ENCODE measurements around the gene LARGE1.

- TF ChIP-seq POLR2A (IDR thresholded peaks at IDR 0.05; ENCODE audit: low read depth, low read length): no peak
- no peak for TF ChIP-seq PAX5 (IDR thresholded peaks at IDR 0.05; ENCODE audit: insufficient read depth, low read length, severe bottlenecking)
- TF ChIP-seq TAF1 (IDR thresholded peaks at IDR 0.05; ENCODE audit: low read depth, low read length): no peak
- TF ChIP-seq POLR2AphosphoS5 (IDR thresholded peaks at IDR 0.05; ENCODE audit: low read depth, low read length): no peak
- no peak for TF ChIP-seq SPI1 (IDR thresholded peaks at IDR 0.05; ENCODE audit: low read depth, low read length)
Observed at GRCh38 chr22:33923033-33923432, 2.8 kb upstream of the LARGE1 start.
